Stimulated activated CD8-positive, alpha-beta memory T cell treated with anti-CD3 and anti-CD28 coated beads, Interleukin-2, amount 100 ng/mL, for 48 hours (primary cell): Measurements from ENCODE around the gene ZFP2.
"Not testable (repeated sequence)": the region's sequence is repeated elsewhere in the genome, so short reads cannot be mapped to it uniquely, and the experiment has no call there.

Experiments
- DNase-seq, 2 donors: peaks; one replicate each; pipeline ENCODE4 v3.0.0-alpha.2; 2020; ENCODE audit warnings: low read depth in 2 of 2

The ZFP2 gene

DNA sequence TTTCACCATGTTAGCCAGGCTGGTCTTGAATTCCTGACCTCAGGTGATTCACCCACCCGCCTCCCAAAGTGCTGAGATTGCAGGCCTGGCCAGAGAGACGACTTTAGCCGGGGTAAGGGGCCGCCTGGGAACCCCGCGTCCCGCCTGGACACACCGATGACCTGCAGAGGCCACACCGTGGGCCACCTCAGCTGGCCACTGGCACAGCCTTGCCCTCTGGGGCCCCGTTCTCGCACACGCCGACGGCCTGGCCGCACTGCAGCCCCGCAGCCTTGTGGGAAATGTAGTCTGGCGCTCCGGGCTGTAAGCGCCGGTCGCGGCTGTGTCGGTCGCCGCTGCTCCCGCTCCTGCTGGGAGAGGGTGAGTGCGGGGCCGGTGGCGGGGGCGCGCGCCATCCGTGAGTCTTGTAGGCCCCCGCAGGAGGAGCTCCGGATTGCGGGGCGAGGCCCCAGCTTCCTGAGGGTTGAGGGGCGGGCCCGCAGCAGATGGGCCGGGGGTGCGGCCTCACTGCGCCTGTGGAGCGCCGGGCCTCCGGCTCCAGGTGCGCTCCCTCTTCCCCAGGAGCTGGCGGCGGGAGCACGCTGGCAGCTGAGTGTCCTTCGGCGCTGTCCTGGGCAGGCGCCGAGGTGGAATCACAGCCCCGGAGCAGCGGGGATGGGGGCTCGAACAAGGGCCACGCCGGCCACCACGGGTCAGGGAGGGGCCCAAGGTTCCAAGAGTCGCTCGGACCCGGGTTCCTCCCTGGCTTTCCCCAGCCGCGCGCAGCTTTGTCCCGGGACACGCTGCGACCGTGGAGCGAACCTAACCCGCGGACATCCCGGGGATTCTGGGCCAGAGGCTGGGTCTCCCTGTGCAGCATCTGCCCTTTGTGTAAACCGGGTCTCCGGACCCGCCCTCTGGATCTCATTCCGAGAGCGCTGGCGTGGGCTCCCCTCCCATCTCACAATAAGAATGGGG lies at the start of gene ZFP2:
Gene ZFP2 (plus strand): TSS at position 299 of the 957 bp plus-strand sequence. CDS start 35,401 bp downstream, outside the sequence.
- no peak for DNase-seq

GRCh38 chr5:178849316-178849715 lies 46.4 kb upstream of the ZFP2 start:
- no peak for DNase-seq

GRCh38 chr5:178851951-178852350 lies 43.8 kb upstream of the ZFP2 start:
- DNase-seq: no peak

DNA sequence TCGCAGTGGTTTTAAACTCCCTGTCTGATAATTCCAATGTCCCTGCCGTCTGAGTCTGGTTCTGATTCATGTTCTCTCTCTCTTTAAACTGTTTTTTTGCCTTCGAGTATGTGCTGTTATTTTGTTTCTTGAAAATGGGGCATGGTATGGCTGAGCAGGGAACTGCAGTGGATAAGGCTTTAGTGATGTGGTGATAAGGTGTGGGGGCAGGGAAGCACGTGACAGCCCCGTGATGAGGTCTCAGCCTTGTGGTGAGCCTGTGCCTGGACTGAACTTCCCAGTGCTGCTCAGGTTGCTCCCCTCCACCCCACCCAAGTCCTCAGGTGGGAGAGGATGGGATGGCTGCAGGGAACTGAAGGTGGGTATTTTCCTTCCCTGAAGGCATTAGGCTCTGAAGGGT lies 41.4 kb upstream of the ZFP2 start:
- no peak for DNase-seq

- peak; percentile 58 to 75 for DNase-seq
These were observed 35.8 kb upstream of the ZFP2 start, which contains the start of gene ZNF354B for GRCh38 chr5:178859625-178860521. Gene ZNF354B (plus strand): TSS chr5:178859953. CDS start chr5:178861048, 1,095 bp downstream.

DNA sequence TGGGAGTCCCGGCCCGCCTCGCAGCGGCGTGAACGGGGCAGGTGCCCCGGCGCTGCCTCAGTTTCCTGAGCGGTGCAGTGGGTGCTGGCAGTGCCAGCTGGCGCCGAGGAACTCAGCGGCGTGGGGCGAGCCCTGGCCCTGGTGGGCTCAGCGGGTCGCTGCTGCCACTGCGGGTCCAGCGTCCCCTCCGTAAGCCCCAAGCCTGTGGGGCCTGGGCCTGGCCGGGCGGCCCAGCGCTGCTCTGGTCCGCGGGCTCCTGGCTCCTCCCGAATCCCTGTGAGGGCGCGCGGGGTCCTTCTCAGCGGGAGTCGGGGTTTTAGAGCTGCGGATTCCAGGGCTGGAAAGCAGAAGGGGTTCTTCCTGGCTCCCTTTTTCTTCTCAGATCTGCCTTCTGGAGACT lies 35.1 kb upstream of the ZFP2 start:
- DNase-seq: not testable (repeated sequence)

- no peak for DNase-seq
These were observed 34.1 kb upstream of the ZFP2 start for GRCh38 chr5:178861627-178862026.

DNA sequence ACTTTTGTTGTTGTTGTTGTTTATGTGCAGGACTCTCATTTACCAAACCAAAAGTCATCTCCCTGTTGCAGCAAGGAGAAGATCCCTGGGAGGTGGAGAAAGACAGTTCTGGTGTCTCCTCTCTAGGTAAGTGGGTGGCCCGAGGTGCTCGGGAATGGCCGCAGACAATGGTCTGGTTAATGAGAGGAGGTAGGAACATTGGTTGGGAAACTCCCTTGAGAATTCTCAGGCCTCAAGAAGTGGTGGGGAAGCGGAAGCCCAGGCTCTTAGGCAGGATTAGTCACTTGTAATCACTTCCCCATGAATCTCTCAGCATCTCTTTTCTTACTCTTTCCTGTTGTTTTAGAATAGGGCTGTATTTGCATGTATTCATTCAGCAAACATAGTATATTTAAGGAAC lies 28.8 kb upstream of the ZFP2 start:
- no peak for DNase-seq

DNA sequence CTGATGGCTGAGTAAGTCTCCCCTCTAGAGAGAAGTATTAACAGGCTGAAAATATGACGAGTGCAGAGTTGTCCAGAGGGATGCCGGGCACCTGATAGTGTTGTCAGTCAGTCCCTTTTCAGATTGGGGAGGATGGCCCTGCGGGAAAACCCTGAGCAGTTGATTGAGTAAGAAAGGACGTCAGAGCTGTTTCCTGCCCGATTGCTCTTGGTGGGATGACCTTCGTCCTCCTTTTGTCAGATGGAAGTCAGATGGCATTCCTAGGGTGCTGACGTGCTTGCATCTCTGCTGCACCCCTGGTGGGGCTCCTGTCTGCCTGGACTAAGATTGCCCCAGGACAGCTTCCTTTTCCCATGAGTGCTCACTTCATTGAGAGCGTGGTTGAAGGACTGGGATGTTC lies 26.1 kb upstream of the ZFP2 start:
- no peak for DNase-seq

GRCh38 chr5:178870411-178870810 lies 25.3 kb upstream of the ZFP2 start:
- no peak for DNase-seq

- no peak for DNase-seq
These were observed 23.4 kb upstream of the ZFP2 start for GRCh38 chr5:178872302-178872701.

- DNase-seq: not testable (repeated sequence)
These were observed 12.5 kb upstream of the ZFP2 start for GRCh38 chr5:178883115-178883694.

DNA sequence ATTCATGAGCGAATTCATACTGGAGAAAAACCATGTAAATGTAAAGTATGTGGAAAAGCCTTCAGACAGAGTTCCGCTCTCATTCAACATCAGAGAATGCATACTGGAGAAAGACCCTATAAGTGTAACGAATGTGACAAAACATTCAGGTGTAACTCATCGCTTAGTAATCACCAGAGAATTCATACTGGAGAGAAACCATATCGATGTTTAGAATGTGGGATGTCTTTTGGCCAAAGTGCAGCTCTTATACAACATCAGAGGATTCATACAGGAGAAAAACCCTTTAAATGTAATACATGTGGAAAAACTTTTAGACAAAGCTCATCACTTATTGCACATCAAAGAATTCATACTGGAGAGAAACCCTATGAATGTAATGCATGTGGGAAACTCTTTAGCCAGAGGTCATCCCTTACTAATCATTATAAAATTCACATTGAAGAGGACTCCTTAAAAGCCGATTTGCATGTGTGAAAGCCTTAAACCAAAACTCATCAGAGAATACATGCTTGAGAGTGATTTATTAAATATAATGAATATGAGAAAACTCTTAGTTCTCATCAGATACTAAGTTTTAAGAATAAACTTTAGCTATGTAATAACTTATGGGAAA lies 11.8 kb upstream of the ZFP2 start:
- DNase-seq: no peak

- DNase-seq: no peak
These were observed 3.6 kb downstream of the ZFP2 start for GRCh38 chr5:178899289-178899688.

DNA sequence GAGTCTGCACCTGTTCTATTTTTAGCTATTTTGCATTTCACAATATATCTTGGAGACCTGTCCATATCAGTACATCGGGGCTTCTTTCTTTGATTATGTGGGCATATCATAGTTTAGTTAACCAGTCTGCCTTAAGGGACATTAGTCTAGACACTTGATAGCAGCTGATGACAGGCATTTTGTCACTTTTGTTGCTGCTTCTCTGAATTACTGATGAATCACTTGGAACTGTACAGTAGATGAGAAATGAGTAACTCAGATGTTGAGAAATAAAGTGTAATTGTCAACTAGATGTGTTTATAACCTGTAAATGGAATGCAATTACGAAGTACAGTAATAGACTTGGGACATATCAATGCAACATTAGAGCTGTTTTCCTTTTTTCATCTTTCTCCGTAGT lies 7.1 kb downstream of the ZFP2 start:
- DNase-seq: no peak

DNA sequence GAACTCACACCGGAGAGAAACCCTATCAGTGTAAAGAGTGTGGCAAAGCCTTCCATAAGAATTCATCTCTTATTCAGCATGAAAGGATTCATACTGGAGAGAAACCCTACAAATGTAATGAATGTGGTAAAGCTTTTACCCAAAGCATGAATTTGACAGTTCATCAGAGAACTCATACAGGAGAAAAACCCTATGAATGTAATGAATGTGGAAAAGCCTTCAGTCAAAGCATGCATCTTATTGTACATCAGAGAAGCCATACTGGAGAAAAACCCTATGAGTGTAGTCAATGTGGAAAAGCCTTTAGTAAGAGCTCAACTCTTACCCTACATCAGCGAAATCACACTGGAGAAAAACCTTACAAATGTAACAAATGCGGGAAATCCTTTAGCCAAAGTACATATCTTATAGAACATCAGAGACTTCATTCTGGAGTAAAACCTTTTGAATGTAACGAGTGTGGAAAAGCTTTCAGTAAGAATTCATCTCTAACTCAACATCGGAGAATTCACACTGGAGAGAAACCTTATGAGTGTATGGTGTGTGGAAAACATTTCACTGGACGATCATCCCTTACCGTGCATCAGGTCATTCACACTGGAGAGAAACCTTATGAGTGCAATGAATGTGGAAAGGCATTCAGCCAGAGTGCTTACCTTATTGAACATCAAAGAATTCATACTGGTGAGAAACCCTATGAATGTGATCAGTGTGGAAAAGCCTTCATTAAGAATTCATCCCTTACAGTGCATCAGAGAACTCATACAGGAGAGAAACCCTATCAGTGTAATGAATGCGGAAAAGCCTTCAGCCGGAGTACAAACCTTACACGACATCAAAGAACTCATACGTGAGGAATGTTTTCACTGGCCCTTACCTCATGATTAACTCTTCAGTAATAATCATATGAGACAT lies 36.4 kb downstream of the ZFP2 start:
- DNase-seq: no peak

DNA sequence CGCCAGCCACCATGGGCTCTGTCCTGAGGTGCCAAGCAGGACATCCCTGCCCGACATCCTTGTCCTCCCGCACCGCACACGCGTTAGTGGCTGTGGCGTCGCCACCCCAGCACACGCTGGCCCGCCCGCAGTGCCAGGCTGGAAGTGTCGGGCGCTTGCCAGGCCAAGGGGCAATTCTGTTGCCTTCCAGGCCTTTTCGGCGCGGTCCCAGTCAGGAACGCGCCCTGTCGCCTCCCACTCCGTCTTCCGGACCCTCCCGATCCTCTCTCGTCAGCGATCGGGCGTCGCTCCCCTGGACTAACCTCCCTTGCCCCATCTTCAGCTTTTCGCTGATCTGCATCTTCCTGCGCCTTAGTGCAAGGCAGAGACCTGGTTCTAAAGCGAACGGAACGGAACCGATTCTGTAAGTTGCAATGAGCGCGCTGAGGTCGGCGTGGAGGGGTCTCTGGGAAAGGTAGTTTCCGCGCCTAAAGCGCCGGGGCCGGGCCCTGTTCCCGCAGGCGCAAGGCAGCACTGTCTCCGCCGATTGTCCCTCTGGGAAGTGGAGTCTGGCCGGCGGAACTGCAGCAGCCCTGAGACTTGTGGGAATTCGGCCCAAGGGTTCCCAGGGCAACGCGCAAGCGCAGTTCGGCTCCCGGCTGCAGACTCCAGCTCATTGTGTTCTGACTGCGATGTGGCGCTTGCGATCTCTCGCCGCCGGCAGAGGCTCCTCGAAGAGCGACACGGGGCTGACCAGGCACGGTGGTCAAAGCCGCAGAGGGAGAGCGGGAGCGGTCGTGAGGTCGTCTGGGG lies 45.1 kb downstream of the ZFP2 start, which contains the start of gene ZNF454:
Gene ZNF454 (plus strand): TSS at position 630 of the 792 bp plus-strand sequence. CDS start 1,594 bp downstream, outside the sequence.
- DNase-seq: no peak

DNA sequence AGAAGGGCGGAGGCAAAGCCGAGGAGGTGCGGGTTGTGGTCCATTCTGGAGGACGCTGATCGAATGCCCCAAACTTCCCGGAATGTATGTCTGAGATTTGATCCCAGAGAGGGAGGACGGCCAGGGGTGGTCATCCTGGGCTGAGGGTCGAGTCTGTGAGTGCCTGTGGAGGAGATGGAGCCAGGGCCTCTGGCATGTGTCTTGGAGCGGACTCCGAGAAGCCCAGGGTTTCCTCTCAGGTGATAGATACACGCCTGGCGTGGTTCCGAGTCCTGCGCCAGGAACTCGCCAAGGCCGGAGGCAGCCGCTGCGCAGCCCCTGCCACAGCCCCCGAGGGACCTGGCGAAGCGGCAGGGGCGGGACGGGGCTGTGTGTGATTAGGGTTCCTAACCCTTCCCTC lies 45.6 kb downstream of the ZFP2 start:
- no peak for DNase-seq

GRCh38 chr5:178965465-178966055 lies 69.8 kb downstream of the ZFP2 start:
- DNase-seq: no peak
